Globus pallidus (tissue), 1 donor: ENCODE results near the gene ARFGEF3.
"Not testable (repeated sequence)": the region's sequence is repeated elsewhere in the genome, so short reads cannot be mapped to it uniquely, and the experiment has no call there.

Source experiments
- DNase-seq: peaks from one replicate; pipeline ENCODE4 v3.0.0-alpha.2; 2015; ENCODE audit warnings: low spot score

Gene ARFGEF3

GRCh38 chr6:138211601-138212000, 49.9 kb downstream of the ARFGEF3 start:
- DNase-seq, result no peak

- not testable (repeated sequence) for DNase-seq
Observed at GRCh38 chr6:138212530-138212929, 50.8 kb downstream of the ARFGEF3 start.

GRCh38 chr6:138215093-138215782, 53.5 kb downstream of the ARFGEF3 start:
- DNase-seq, result no peak

- DNase-seq, result no peak
Observed at GRCh38 chr6:138218449-138218848, 56.7 kb downstream of the ARFGEF3 start, which contains the start of gene PBOV1. Gene PBOV1, minus strand, starts transcription at chr6:138218491. Its CDS starts 96 bp downstream, at chr6:138218395.

GRCh38 chr6:138219398-138219797, 57.7 kb downstream of the ARFGEF3 start:
- DNase-seq, result no peak

- DNase-seq, result no peak
Observed at GRCh38 chr6:138219901-138220300, 58.2 kb downstream of the ARFGEF3 start.

GRCh38 chr6:138222901-138223546, 61.3 kb downstream of the ARFGEF3 start:
- no peak for DNase-seq

GRCh38 chr6:138225953-138226352, 64.2 kb downstream of the ARFGEF3 start:
- DNase-seq, result no peak

- no peak for DNase-seq
Observed at GRCh38 chr6:138226700-138227315, 65.1 kb downstream of the ARFGEF3 start.

GRCh38 chr6:138227316-138227781, 65.6 kb downstream of the ARFGEF3 start:
- no peak for DNase-seq

GRCh38 chr6:138229072-138229471, 67.3 kb downstream of the ARFGEF3 start:
- no peak for DNase-seq

GRCh38 chr6:138229663-138230179, 68.0 kb downstream of the ARFGEF3 start:
- no peak for DNase-seq

- no peak for DNase-seq
Observed at GRCh38 chr6:138230221-138230620, 68.5 kb downstream of the ARFGEF3 start.

GRCh38 chr6:138230759-138231380, 69.1 kb downstream of the ARFGEF3 start:
- DNase-seq, result no peak

GRCh38 chr6:138231381-138231886, 69.7 kb downstream of the ARFGEF3 start:
- no peak for DNase-seq

- DNase-seq, result no peak
Observed at GRCh38 chr6:138234363-138234762, 72.6 kb downstream of the ARFGEF3 start.

GRCh38 chr6:138235205-138235604, 73.5 kb downstream of the ARFGEF3 start:
- DNase-seq, result no peak

GRCh38 chr6:138235693-138236092, 74.0 kb downstream of the ARFGEF3 start:
- DNase-seq, result no peak

- DNase-seq, result no peak
Observed at GRCh38 chr6:138237463-138237862, 75.7 kb downstream of the ARFGEF3 start.

- DNase-seq, result no peak
Observed at GRCh38 chr6:138238368-138238767, 76.6 kb downstream of the ARFGEF3 start.

GRCh38 chr6:138239774-138240173, 78.0 kb downstream of the ARFGEF3 start:
- DNase-seq, result no peak
